Measurements from ENCODE around the gene CXCL12. TPM values are rescaled to one million over a fixed set of nuclear protein-coding genes. Genes with fewer than 3 reads are reported as not detected.

CXCL12 gene
- total RNA-seq, 1 donor from 2014 or later: 2.2 TPM

- peaks cover 9% of the 10 kb centered on the region for H3K4me1 Mint-ChIP-seq (ENCODE audit: low read depth, unreplicated experiment)
- peaks cover 2% of the 10 kb centered on the region for H3K27me3 Mint-ChIP-seq (ENCODE audit: unreplicated experiment)
- H3K27ac Mint-ChIP-seq (ENCODE audit: unreplicated experiment): no peak overlapping the region
- no peak for DNase-seq
- no peaks in the 10 kb centered on the region for H3K9me3 Mint-ChIP-seq (ENCODE audit: unreplicated experiment)
- H3K36me3 Mint-ChIP-seq (ENCODE audit: unreplicated experiment): no peaks in the 10 kb centered on the region
- TF ChIP-seq, protein P1, sequence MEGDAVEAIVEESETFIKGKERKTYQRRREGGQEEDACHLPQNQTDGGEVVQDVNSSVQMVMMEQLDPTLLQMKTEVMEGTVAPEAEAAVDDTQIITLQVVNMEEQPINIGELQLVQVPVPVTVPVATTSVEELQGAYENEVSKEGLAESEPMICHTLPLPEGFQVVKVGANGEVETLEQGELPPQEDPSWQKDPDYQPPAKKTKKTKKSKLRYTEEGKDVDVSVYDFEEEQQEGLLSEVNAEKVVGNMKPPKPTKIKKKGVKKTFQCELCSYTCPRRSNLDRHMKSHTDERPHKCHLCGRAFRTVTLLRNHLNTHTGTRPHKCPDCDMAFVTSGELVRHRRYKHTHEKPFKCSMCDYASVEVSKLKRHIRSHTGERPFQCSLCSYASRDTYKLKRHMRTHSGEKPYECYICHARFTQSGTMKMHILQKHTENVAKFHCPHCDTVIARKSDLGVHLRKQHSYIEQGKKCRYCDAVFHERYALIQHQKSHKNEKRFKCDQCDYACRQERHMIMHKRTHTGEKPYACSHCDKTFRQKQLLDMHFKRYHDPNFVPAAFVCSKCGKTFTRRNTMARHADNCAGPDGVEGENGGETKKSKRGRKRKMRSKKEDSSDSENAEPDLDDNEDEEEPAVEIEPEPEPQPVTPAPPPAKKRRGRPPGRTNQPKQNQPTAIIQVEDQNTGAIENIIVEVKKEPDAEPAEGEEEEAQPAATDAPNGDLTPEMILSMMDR (IDR thresholded peaks at IDR 0.05; ENCODE audit: partially characterized antibody, unreplicated experiment): no peak
- H3K4me3 Mint-ChIP-seq (ENCODE audit: unreplicated experiment): no peak overlapping the region
These were observed 12.7 kb downstream of the CXCL12 start for GRCh38 chr10:44372181-44372580.

GRCh38 chr10:44370731-44371248, 14.1 kb downstream of the CXCL12 start:
- Mint-ChIP-seq H3K27ac (ENCODE audit: unreplicated experiment) (no peak overlapping the region), H3K27me3 (ENCODE audit: unreplicated experiment) (peaks cover under 1% of the 10 kb centered on the region), H3K4me1 (ENCODE audit: low read depth, unreplicated experiment) (peaks cover 4% of the 10 kb centered on the region), H3K9me3 (ENCODE audit: unreplicated experiment) (no peaks in the 10 kb centered on the region), H3K4me3 (ENCODE audit: unreplicated experiment) (no peak overlapping the region), H3K36me3 (ENCODE audit: unreplicated experiment) (no peaks in the 10 kb centered on the region)
- no peak for DNase-seq
- TF ChIP-seq, protein P1 (IDR thresholded peaks at IDR 0.05; ENCODE audit: partially characterized antibody, unreplicated experiment): no peak

GRCh38 chr10:44369854-44370253, 15.0 kb downstream of the CXCL12 start:
- H3K27ac Mint-ChIP-seq (ENCODE audit: unreplicated experiment): no peak overlapping the region

DNA sequence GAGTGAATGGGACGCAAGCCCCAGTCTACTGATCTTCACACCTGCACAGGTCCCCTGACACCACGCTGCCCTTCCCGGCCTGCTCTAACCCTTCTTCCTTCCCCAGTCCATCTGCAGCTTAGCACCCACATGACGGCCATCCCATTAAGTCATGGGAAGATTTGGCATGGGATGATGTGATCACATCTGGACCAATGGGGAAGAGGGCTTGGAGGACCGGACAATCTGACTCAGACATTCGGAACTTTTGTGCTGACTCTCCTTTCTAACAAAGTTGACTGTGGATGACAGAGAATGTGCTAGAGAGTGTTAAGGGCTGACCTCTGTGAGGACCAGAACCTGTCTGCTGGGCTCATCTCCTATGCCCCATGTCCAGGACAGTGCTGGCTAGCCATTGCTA, 15.6 kb downstream of the CXCL12 start:
- H3K36me3 Mint-ChIP-seq (ENCODE audit: unreplicated experiment): no peaks in the 10 kb centered on the region
- no peak for DNase-seq
- H3K4me1 Mint-ChIP-seq (ENCODE audit: low read depth, unreplicated experiment): peaks cover 4% of the 10 kb centered on the region
- H3K27me3 Mint-ChIP-seq (ENCODE audit: unreplicated experiment): peaks cover under 1% of the 10 kb centered on the region
- H3K4me3 Mint-ChIP-seq (ENCODE audit: unreplicated experiment): no peak overlapping the region
- peaks cover under 1% of the 10 kb centered on the region for H3K9me3 Mint-ChIP-seq (ENCODE audit: unreplicated experiment)
- no peak overlapping the region for H3K27ac Mint-ChIP-seq (ENCODE audit: unreplicated experiment)
- TF ChIP-seq, protein P1 (IDR thresholded peaks at IDR 0.05; ENCODE audit: partially characterized antibody, unreplicated experiment): no peak

More at GRCh38 chr10:44369854-44370253, 15.0 kb downstream of the CXCL12 start:
- TF ChIP-seq, protein P1 (IDR thresholded peaks at IDR 0.05; ENCODE audit: partially characterized antibody, unreplicated experiment): no peak
- DNase-seq: no peak
- peaks cover 4% of the 10 kb centered on the region for H3K4me1 Mint-ChIP-seq (ENCODE audit: low read depth, unreplicated experiment)
- H3K9me3 Mint-ChIP-seq (ENCODE audit: unreplicated experiment): no peaks in the 10 kb centered on the region
- H3K4me3 Mint-ChIP-seq (ENCODE audit: unreplicated experiment): no peak overlapping the region
- no peaks in the 10 kb centered on the region for H3K27me3 Mint-ChIP-seq (ENCODE audit: unreplicated experiment)
- no peaks in the 10 kb centered on the region for H3K36me3 Mint-ChIP-seq (ENCODE audit: unreplicated experiment)

GRCh38 chr10:44368637-44369036, 16.3 kb downstream of the CXCL12 start:
- Mint-ChIP-seq H3K4me3 (ENCODE audit: unreplicated experiment) (no peak overlapping the region), H3K4me1 (ENCODE audit: low read depth, unreplicated experiment) (peaks cover 6% of the 10 kb centered on the region), H3K27me3 (ENCODE audit: unreplicated experiment) (peaks cover 5% of the 10 kb centered on the region), H3K27ac (ENCODE audit: unreplicated experiment) (no peak overlapping the region), H3K9me3 (ENCODE audit: unreplicated experiment) (peaks cover 2% of the 10 kb centered on the region), H3K36me3 (ENCODE audit: unreplicated experiment) (no peaks in the 10 kb centered on the region)
- no peak for DNase-seq
- TF ChIP-seq, protein P1 (IDR thresholded peaks at IDR 0.05; ENCODE audit: partially characterized antibody, unreplicated experiment): no peak
